GM12878 (cell line): ENCODE data around the gene NOM1. TPM values are rescaled to one million over a fixed set of nuclear protein-coding genes. Genes with fewer than 3 reads are reported as not detected.
A peak's percentile ranks its signal among the peaks of the same experiment; 100 is the strongest.

Experiments used
- ATAC-seq: fragments of 200-7000 bp; cut with Tn5 transposase; 3 replicates; pipeline ENCODE4 v1.9.1; 2020; ENCODE audit warnings: mild to moderate bottlenecking, moderate library complexity
- BruUV-seq: library from RNA; stranded (reverse); fragments of 400-500 nt; replicated peaks from 2 replicates; lab custom pipeline; 2021; lab: Mats Ljungman, UMichigan
- CTCF ChIA-PET: fragments of 300-600 bp; sonication (Branson Sonifier 250); formaldehyde crosslinking; extraction: SDS; loops from one replicate; lab custom pipeline; 2021; ENCODE audit warnings: inconsistent platforms; lab: Yijun Ruan, JAX
- POLR2A ChIA-PET: fragments of 350-600 bp; formaldehyde crosslinking; extraction: SDS; loops from one replicate; lab custom pipeline; 2021; ENCODE audit warnings: inconsistent platforms; lab: Charles Lee
- RAD21 ChIA-PET: fragments of 300-600 bp; sonication (Branson Sonifier 250); formaldehyde crosslinking; loops from one replicate; lab custom pipeline; 2023; ENCODE audit warnings: antibody characterized with exemption; ENCODE audit not compliant: unreplicated experiment; lab: Charles Lee
- SMC1A ChIA-PET: fragments of 300-600 bp; sonication (Branson Sonifier 250); formaldehyde crosslinking; loops from one replicate; lab custom pipeline; 2023; ENCODE audit not compliant: unreplicated experiment, uncharacterized antibody; lab: Charles Lee
- DNase-seq: peaks from one replicate; pipeline ENCODE4 v3.0.0-alpha.2; 2011; ENCODE audit warnings: low read depth, low spot score
- FAIRE-seq: peaks from 3 replicates; lab custom pipeline; 2011; peaks lifted over from hg19 to GRCh38; lab: Jason Lieb, UNC
- H2AFZ ChIP-seq: 2 replicates; pipeline ENCODE4 v1.6.0; 2011; ENCODE audit warnings: low read depth, low read length, control low read depth; ENCODE audit not compliant: control insufficient read depth
- H3K27ac ChIP-seq: 2 replicates; pipeline ENCODE4 v1.5.1; 2011; ENCODE audit warnings: control low read depth; ENCODE audit not compliant: control insufficient read depth, insufficient read depth
- H3K27me3 ChIP-seq, 2 experiments: replicated peaks in 1 of 2; 2 replicates each; pipeline versions ENCODE4 v1.6.0 to v1.6.1; 2011; ENCODE audit warnings: low read length in 1 of 2; ENCODE audit not compliant: control insufficient read depth in 2 of 2, insufficient read depth in 2 of 2
- H3K36me3 ChIP-seq, 2 experiments: 2 replicates each; pipeline ENCODE4 v1.5.1; 2011; ENCODE audit warnings: low read length in 1 of 2; ENCODE audit not compliant: control insufficient read depth in 2 of 2, insufficient read depth in 2 of 2
- H3K4me1 ChIP-seq: 2 replicates; pipeline ENCODE4 v1.6.1; 2011; ENCODE audit warnings: mild to moderate bottlenecking, low read length, moderate library complexity, mixed read lengths; ENCODE audit not compliant: control insufficient read depth, insufficient read depth
- H3K4me2 ChIP-seq: 2 replicates; pipeline ENCODE4 v1.6.0; 2011; ENCODE audit warnings: control low read depth; ENCODE audit not compliant: control insufficient read depth, insufficient read depth
- H3K4me3 ChIP-seq: fragments of 200-600 bp; sonication (generic); 2 replicates; pipeline ENCODE4 v1.5.1; 2016
- H3K79me2 ChIP-seq: 2 replicates; pipeline ENCODE4 v1.6.0; 2011; ENCODE audit warnings: low read length; ENCODE audit not compliant: control insufficient read depth, insufficient read depth
- H3K9ac ChIP-seq: 2 replicates; pipeline ENCODE4 v1.8.0; 2011; ENCODE audit warnings: low read length, control low read depth, mixed read lengths; ENCODE audit not compliant: control insufficient read depth, insufficient read depth
- H3K9me3 ChIP-seq: replicated peaks from 3 replicates; pipeline ENCODE4 v1.5.1; 2011; ENCODE audit warnings: mild to moderate bottlenecking, low read length; ENCODE audit not compliant: control insufficient read depth, insufficient read depth
- H4K20me1 ChIP-seq: 2 replicates; pipeline ENCODE4 v1.6.0; 2011; ENCODE audit not compliant: control insufficient read depth, insufficient read depth
- ATF2 ChIP-seq: IDR thresholded peaks from 2 replicates; pipeline ENCODE4 v1.6.1; 2012; ENCODE audit warnings: low read length, inconsistent platforms
- CBX3 ChIP-seq: fragments of 200-600 bp; sonication (generic); IDR thresholded peaks from 2 replicates; pipeline ENCODE4 v1.6.1; 2016; ENCODE audit warnings: low read depth, borderline replicate concordance
- KLF5 ChIP-seq: fragments of 450-650 bp; IDR thresholded peaks from 2 replicates; pipeline ENCODE4 v1.6.1; 2014; ENCODE audit warnings: mild to moderate bottlenecking; ENCODE audit not compliant: partially characterized antibody
- MYB ChIP-seq: fragments of 150-350 bp; IDR thresholded peaks from 2 replicates; pipeline ENCODE4 v1.6.1; 2014; ENCODE audit warnings: mild to moderate bottlenecking, low read depth, low read length, borderline replicate concordance
- SREBF2 ChIP-seq: IDR thresholded peaks from 2 replicates; pipeline ENCODE4 v1.6.1; 2012; ENCODE audit warnings: mild to moderate bottlenecking, low read length
- WGBS: methylation state at CpG from one replicate; pipeline ENCODE4 v1.1.6; 2016; ENCODE audit warnings: low lambda C conversion rate; ENCODE audit not compliant: insufficient replicate concordance, insufficient coverage; ENCODE audit errors: missing lambda C conversion rate; 5-methylcytosine and 5-hydroxymethylcytosine counted together
- in situ Hi-C: fragments of 300-500 bp; cut with MboI; formaldehyde crosslinking; loops from 9 replicates; pipeline ENCODE4 v1.14.3; 2018; ENCODE audit warnings: mixed read lengths
- intact Hi-C: fragments of 100-400 bp; cut with micrococcal nuclease; formaldehyde crosslinking; loops from one replicate; pipeline ENCODE4 v1.14.2; 2022; ENCODE audit not compliant: unreplicated experiment
- polyA plus RNA-seq, 11 experiments: library from polyadenylated mRNA; depleted of rRNA in 4 of 11; unstranded in 6 of 11; stranded (reverse) in 5 of 11; fragments of >200 nt; fragmentation: Nextera tagmentation in 4 of 11; fragmentation: Illumina TruSeq in 1 of 11; extraction: Ambion mirVana in 4 of 11; extraction: Trizol in 1 of 11; gene quantifications; 1 replicate in 1 of 11; 2 replicates in 10 of 11; pipeline versions ENCODE4 v1.2.1 to v1.2.3, GENCODE V29; 2011 to 2016; ENCODE audit warnings: inconsistent platforms in 2 of 11, missing spikeins in 2 of 11, low read depth in 1 of 11
- total RNA-seq, 4 experiments: library from RNA; depleted of rRNA in 3 of 4; stranded (reverse); fragments of >200 nt in 3 of 4; fragmentation: Illumina TruSeq in 1 of 4; extraction: Trizol in 1 of 4; gene quantifications; 2 replicates each; pipeline versions ENCODE4 v1.2.1 to v1.2.3, GENCODE V29; 2013 to 2021
- TF ChIP-seq, protein P1 (sequence below): IDR thresholded peaks from 2 replicates; pipeline ENCODE4 v1.6.1; 2011; ENCODE audit warnings: mild to moderate bottlenecking, low read depth, low read length, moderate library complexity; ENCODE audit not compliant: insufficient replicate concordance

The NOM1 gene
- total and polyA plus RNA-seq, 10 of the 15 experiments (the other 5 are each of a cell fraction or from before 2014, with no cell fraction given) = 2.9 to 21.3 (median 17.8) TPM

GRCh38 chr7:156940421-156941122, 8.9 kb upstream of the NOM1 start (continued):
- TF ChIP-seq ATF2 = no peak
- no peak for TF ChIP-seq KLF5
- TF ChIP-seq SREBF2 = no peak

DNA sequence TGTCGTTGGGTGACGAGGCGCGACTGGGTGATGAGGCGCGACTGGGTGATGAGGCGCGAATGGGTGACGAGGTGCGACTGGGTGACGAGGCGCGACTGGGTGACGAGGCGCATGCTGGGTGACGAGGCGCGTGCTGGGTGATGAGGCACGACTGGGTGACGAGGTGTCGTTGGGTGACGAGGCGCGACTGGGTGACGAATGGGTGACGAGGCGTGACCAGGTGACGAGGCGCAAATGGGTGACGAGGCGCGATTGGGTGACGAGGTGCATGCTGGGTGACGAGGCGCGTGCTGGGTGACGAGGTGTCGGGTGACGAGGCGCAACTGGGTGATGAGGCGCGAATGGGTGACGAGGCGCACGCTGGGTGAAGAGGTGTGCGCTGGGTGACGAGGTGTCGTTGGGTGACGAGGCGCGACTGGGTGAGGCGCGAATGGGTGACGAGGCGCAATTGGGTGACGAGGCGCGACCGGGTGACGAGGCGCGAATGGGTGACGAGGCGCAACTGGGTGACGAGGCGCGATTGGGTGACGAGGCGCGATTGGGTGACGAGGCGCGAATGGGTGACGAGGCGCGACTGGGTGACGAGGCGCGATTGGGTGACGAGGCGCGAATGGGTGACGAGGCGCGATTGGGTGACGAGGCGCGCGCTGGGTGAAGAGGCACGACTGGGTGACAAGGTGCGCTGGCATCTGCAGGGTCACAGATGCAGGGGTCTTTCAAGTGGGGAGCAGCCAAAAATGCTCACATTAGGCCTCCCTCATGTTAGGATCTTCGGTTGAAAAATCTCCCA, 7.9 kb upstream of the NOM1 start:
- no peak overlapping the region for H3K27ac ChIP-seq
- no peaks in the 10 kb centered on the region for H3K36me3 ChIP-seq
- TF ChIP-seq MYB = no peak
- TF ChIP-seq, protein P1, sequence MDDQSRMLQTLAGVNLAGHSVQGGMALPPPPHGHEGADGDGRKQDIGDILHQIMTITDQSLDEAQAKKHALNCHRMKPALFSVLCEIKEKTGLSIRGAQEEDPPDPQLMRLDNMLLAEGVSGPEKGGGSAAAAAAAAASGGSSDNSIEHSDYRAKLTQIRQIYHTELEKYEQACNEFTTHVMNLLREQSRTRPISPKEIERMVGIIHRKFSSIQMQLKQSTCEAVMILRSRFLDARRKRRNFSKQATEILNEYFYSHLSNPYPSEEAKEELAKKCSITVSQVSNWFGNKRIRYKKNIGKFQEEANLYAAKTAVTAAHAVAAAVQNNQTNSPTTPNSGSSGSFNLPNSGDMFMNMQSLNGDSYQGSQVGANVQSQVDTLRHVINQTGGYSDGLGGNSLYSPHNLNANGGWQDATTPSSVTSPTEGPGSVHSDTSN = peak; percentile 11
- TF ChIP-seq CBX3 = no peak
- ATAC-seq (no peak), DNase-seq (no peak), FAIRE-seq (no peak)
- POLR2A ChIA-PET = no interaction called here
- no peaks in the 10 kb centered on the region for H3K79me2 ChIP-seq
- RAD21 ChIA-PET = no interaction called here
- no peaks in the 10 kb centered on the region for H4K20me1 ChIP-seq
- H3K9me3 ChIP-seq = no peaks in the 10 kb centered on the region; the same call in 2 of the 3 replicates
- no peak overlapping the region for H3K9ac ChIP-seq
- SMC1A ChIA-PET = no interaction called here
- no peak overlapping the region for H3K4me2 ChIP-seq
- no peak overlapping the region for H2AFZ ChIP-seq
- H3K4me1 ChIP-seq = no peaks in the 10 kb centered on the region
- CTCF ChIA-PET = no interaction called here
- H3K4me3 ChIP-seq = no peak overlapping the region
- H3K27me3 ChIP-seq = peaks cover 0 to 2% of the 10 kb centered on the region in 2 experiments; a peak in 1 of 4 replicates
- 91% methylated on average over 59 of the region's 92 CpGs for WGBS
- in situ Hi-C loops (no loop called here), intact Hi-C loops (no loop called here)
- BruUV-seq = no TSS peak
